HG03457 (cell line): ENCODE data around the gene VPS45.

Source experiments
- ATAC-seq: cut with Tn5 transposase; IDR thresholded peaks from one replicate; pipeline ENCODE4 v1.9.1; 2021; ENCODE audit warnings: moderate number of reproducible peaks; ENCODE audit not compliant: unreplicated experiment

VPS45 gene

GRCh38 chr1:150156868-150157603 is 89.5 kb downstream of the VPS45 start:
- ATAC-seq: no peak

- ATAC-seq: no peak
Observed at GRCh38 chr1:150159550-150159949, 92.0 kb downstream of the VPS45 start.

DNA sequence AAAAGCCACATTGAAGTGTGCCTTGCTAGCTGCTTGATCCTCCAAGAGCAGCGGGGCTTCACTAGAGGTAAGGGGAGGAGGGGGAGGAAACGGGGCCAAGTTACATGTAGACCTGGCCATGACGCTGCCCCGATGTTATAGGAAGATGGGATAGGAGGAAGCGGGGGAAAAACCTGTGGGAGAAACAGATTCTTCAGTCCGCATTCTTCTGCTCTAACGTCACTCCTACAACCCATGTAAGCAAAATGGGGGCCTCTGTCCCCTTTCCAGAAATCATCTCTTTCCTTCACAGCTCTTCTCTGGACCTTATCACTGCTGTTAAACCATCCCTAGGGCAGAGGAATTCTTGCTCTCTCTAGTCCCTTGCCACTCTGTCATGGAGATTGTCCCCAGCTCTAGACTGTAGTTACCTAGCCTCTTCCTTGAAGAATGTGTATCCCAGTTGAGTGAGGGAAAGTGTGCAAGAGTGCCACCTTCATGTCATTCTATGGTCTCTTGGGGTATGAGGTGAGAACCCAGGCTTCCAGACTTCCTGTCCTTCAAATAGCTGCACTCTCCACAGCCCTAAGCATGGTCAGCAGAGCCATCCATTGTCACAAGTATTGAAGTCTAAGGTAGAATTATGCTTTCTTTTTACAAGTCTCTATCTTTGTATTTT is 93.5 kb downstream of the VPS45 start:
- ATAC-seq: no peak

DNA sequence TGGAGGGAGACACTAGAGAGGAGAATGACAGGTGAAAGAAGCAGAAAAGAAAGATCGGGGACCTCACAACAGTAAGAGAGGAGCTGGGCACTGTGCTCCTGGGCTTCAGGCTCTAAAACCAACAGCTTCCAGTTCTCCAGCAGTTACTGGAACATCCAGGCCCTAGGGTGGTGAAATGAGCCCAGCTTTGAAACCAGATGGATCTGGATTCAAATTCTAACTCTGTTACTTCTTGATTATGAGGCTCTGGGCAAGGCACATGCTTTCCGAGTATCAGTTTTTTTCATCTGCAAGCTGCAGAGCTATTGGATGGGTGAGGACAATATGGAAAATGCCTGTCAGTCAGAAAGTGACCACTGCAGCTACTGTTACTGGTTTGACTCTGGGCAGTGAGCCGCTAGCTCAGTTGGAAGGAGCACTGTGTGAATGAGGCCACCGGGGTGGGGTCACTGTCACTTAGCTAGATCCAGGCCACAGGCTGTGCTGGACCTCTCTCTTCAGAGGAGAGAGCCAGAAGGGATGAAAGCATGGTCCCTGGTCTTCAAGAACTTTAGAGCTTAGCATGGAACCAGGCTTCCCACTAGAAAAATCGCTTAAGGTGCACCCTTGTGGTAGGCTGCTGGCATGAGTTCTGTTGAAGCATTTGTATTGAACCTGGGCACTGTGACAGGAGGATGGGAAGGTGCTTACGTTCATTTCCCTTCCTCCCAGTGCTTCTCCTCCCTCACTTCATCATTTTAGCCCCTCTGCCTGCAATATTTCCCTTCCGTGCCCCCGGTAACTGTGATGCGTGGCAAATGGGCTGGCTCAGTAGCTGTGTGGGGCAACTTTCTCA is 94.4 kb downstream of the VPS45 start:
- ATAC-seq: no peak

DNA sequence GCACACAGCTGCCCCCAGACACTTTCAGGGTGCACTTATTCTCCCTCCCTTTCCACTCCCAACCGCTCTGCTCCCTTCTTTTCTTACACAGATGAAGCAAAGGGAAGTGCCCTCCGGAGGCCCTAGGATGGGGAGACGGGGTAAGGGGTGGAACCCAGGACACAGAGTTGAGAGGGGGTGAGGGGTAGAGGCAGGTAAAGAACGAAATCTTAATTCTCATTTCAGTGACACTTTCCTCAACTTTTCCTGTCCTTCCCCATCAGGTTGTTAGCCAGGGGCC is 94.9 kb downstream of the VPS45 start:
- no peak for ATAC-seq

DNA sequence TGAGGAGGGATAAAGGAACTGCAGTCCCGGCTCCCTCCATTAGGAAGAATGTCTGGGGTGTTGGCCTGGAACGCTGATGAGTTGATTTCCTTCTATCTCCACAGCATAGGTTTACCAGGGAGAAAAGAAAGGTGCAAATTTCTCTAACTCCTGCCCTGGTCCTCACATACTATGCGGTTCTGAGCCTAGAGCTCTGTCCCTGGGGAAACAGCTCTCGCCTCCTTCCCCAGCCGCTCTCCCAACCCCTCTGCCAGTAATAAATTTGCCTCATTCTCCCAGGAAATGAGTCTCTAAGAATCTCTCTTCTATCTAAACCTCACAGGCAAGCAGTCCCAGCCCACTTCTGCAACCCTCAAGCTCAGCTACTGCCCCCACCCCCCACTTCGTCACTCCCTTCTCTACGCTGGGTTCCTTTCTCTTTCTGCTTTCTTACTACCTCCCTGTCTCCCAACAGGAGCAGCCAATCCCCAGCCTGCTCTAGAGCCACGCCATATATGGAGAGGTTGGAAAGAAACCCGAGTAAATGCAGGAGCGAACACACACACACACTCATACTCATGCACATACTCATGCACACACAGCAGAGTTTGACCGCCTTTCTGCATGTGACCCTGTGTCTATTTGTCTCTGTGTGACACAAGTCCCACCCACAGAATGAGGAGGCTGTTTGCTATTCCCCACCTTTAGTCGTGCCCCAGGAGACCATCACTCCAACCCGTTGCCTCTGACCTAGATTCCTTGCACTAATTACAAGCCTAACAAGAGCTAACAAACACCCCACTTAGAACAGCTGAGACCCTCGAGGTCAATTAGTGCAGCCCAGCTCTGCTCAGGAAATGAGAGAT is 95.5 kb downstream of the VPS45 start:
- no peak for ATAC-seq

GRCh38 chr1:150164224-150164623 is 96.6 kb downstream of the VPS45 start:
- no peak for ATAC-seq

DNA sequence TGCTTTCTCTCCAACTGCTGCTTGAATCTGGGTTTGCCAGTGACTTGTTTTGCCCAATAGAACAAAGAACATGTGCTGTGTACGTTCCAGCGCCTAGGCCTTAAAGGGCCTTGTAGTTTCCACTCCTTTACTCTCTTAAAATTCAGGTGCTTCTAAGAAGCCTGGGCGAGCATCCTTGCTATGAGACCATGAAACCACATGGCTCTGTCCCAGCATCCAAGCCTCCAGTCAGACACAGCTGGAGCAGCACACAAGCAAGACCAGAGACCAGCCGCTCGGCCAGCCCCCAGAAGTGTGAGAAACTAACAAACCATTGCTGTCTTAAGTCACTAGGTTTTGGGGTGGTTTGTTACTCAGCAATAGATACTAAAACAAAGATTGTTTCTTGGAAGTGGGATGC is 97.2 kb downstream of the VPS45 start:
- ATAC-seq: no peak

- ATAC-seq: no peak
Observed at GRCh38 chr1:150165622-150166612, 98.3 kb downstream of the VPS45 start.

DNA sequence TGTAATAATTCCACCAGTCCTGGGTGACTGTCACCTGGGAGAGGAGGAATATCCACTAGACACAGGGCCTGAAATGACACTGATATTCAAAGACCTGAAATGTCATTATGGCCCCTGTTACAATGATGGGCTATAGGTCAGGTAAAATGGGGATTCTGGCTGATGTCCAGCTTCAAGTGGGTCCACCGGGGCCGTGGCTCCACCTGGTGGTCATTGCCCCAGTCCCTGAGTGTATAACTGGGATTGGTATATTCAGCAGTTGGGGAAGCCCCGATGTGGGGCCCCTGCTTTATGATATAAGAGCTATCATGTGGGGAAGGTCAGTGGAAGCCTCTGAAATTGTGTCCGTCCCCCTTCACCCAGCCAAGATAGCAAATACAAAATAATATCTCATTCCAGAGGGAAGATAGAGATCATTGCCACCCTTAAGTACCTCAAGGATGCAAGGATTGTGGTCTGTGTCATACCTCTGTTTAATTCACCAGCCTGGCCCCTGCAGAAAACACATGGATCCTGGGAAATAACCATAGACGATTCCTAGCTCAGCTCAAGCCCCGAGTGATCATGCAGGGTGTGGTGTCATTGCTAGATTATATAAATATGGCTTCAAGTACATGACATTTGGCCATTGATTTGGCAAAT is 101.5 kb downstream of the VPS45 start:
- ATAC-seq: no peak

- no peak for ATAC-seq
Observed at GRCh38 chr1:150171801-150172200, 104.2 kb downstream of the VPS45 start.

GRCh38 chr1:150173141-150173585 is 105.6 kb downstream of the VPS45 start:
- ATAC-seq: no peak

- no peak for ATAC-seq
Observed at GRCh38 chr1:150176593-150176992, 109.0 kb downstream of the VPS45 start.

- no peak for ATAC-seq
Observed at GRCh38 chr1:150178548-150178947, 111.0 kb downstream of the VPS45 start.

DNA sequence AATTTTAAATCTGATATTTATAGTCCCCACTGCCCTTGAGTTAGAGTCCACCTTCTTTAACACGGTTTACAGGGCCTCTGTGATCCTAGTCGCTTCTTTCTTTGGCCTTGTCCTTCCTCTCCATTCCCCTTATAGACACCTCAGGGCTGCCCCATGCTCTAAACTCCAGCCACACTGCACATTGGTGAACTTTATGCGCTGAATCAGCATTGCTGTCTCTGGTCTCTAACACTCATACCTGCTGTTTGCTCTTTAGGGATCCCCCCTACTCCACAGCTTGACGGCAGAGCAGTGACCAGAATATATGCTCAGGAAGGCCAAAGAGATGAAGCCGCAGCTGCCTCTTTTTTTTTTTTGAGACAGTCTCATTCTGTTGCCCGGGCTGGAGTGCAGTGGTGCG is 112.3 kb downstream of the VPS45 start:
- ATAC-seq: no peak

- no peak for ATAC-seq
Observed at GRCh38 chr1:150180474-150180873, 112.9 kb downstream of the VPS45 start.

DNA sequence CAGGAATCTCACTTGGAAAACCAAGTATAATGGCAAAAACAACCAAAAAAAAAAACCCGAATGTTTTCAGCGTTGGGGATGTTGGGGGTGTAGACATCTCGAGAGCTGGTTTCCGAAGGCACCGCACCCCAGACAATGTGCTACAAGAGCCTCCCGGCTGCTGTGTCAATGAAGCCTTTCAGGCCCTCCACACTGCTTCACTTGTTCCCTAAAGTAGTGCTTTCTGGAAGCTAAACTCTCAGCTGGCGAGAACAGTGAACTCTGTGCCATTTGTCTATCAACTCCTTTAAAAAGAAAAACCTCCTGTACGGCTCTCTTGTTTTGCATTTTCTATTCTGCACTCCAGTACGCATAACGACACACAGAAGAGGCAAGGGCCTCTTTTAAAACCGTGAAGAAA is 114.7 kb downstream of the VPS45 start:
- no peak for ATAC-seq

GRCh38 chr1:150183061-150183460 is 115.5 kb downstream of the VPS45 start:
- ATAC-seq: no peak

DNA sequence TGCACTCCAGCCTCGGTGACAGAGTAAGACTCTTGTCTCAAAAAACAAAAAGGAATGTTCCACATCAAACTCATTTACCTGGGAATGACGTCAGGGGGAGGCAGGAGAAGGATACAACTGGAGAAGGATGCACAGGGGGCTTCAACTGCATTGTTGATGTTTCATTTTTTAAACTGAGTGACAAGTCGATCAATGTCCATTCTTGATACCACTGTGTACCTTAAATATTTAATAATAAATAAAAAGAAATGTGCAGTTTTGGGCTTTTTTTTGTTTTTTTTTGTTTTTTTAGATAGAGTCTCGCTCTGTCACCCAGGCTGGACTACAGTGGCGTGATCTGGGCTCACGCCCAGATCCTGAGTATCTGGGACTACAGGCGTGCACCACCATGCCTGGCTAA is 117.9 kb downstream of the VPS45 start:
- no peak for ATAC-seq
